ENCODE measurements around the gene BIN2. TPM values are rescaled to one million over a fixed set of nuclear protein-coding genes. Genes with fewer than 3 reads are reported as not detected.

BIN2 gene
- total and polyA plus RNA-seq, 8 donors, result 3.8 to 46.0 (median 6.2) TPM

- intact Hi-C loops (cut with DNase I), result no loop called here
- H3K36me3 ChIP-seq, result peaks cover 0 to 32% of the 10 kb centered on the region in 2 donors
- H3K4me3 ChIP-seq, result peak overlapping the region; percentile 73 to 79
- peak; percentile 28 for ATAC-seq
- H3K27ac ChIP-seq, result peak overlapping the region; percentile 99 to 100
- DNase-seq, result peak in 1 of 4 donors; percentile 25
- H3K9me3 ChIP-seq, result no peaks in the 10 kb centered on the region
- peaks cover 8 to 42% of the 10 kb centered on the region in 2 donors for H3K4me1 ChIP-seq
- H3K27me3 ChIP-seq, result no peaks in the 10 kb centered on the region
- no peak for TF ChIP-seq CTCF (IDR thresholded peaks at IDR 0.05)
Observed at GRCh38 chr12:51238037-51238509, 85.9 kb downstream of the BIN2 start.

- DNase-seq (no peak), ATAC-seq (no peak)
- Histone ChIP-seq H3K4me1 (peaks cover 0 to 7% of the 10 kb centered on the region in 2 donors), H3K9me3 (no peaks in the 10 kb centered on the region), H3K4me3 (no peak overlapping the region), H3K27me3 (no peaks in the 10 kb centered on the region), H3K27ac (no peak overlapping the region), H3K36me3 (no peaks in the 10 kb centered on the region)
- intact Hi-C loops (cut with DNase I), result no loop called here
- no peak for TF ChIP-seq CTCF (IDR thresholded peaks at IDR 0.05)
Observed at GRCh38 chr12:51234530-51234929, 89.4 kb downstream of the BIN2 start.

- intact Hi-C loops (cut with DNase I), result no loop called here
- ATAC-seq (no peak), DNase-seq (no peak)
- H3K27ac ChIP-seq, result no peak overlapping the region
- no peak for TF ChIP-seq CTCF (IDR thresholded peaks at IDR 0.05)
- H3K4me3 ChIP-seq, result no peak overlapping the region
- no peaks in the 10 kb centered on the region for H3K36me3 ChIP-seq
- no peaks in the 10 kb centered on the region for H3K9me3 ChIP-seq
- H3K27me3 ChIP-seq, result no peaks in the 10 kb centered on the region
- H3K4me1 ChIP-seq, result no peaks in the 10 kb centered on the region
Observed at GRCh38 chr12:51232642-51233041, 91.3 kb downstream of the BIN2 start.

Other genes starting within 250 kb of the BIN2 start
- 10 to 100 TPM; 25.2 to 35.7 TPM for gene CSRNP2, start 240.6 kb downstream of the BIN2 start, total RNA-seq
- 10 to 100 TPM; 30.0 to 40.9 (median 34.6) TPM for gene CSRNP2, start 240.6 kb downstream of the BIN2 start, polyA plus RNA-seq (ENCODE audit: insufficient read length in 6 of 6)
- 10 to 100 TPM; 24.1 TPM for gene TFCP2, start 151.0 kb downstream of the BIN2 start, total RNA-seq
- gene TFCP2, start 151.0 kb downstream of the BIN2 start, polyA plus RNA-seq (ENCODE audit: insufficient read length in 6 of 6), result 10 to 100 TPM; 46.5 to 57.6 (median 53.9) TPM
- 10 to 100 TPM; 11.6 to 12.6 TPM for gene POU6F1, start 106.1 kb downstream of the BIN2 start, total RNA-seq
- 10 to 100 TPM in 5 of 6 donors, 1 to 10 TPM in 1; 9.9 to 15.6 (median 11.9) TPM for gene POU6F1, start 106.1 kb downstream of the BIN2 start, polyA plus RNA-seq (ENCODE audit: insufficient read length in 6 of 6)
- gene DAZAP2, start 85.3 kb downstream of the BIN2 start, total RNA-seq, result 100 to 1,000 TPM; 199 to 221 TPM
- gene DAZAP2, start 85.3 kb downstream of the BIN2 start, polyA plus RNA-seq (ENCODE audit: insufficient read length in 6 of 6), result 100 to 1,000 TPM; 184 to 224 (median 212) TPM
- gene SMAGP, start 53.8 kb downstream of the BIN2 start, total RNA-seq, result 10 to 100 TPM; 24.1 to 35.6 TPM
- gene SMAGP, start 53.8 kb downstream of the BIN2 start, polyA plus RNA-seq (ENCODE audit: insufficient read length in 6 of 6), result 10 to 100 TPM; 18.8 to 25.5 (median 23.6) TPM
- gene CELA1, start 22.5 kb upstream of the BIN2 start, total RNA-seq, result not detected
- not detected for gene CELA1, start 22.5 kb upstream of the BIN2 start, polyA plus RNA-seq (ENCODE audit: insufficient read length in 6 of 6)
- 10 to 100 TPM in 1 of 2 donors, 1 to 10 TPM in 1; 7.6 to 21.8 TPM for gene GALNT6, start 67.2 kb upstream of the BIN2 start, total RNA-seq
- gene GALNT6, start 67.2 kb upstream of the BIN2 start, polyA plus RNA-seq (ENCODE audit: insufficient read length in 6 of 6), result 1 to 10 TPM; 1.8 to 3.5 (median 2.4) TPM
- gene SLC4A8, start 100.7 kb upstream of the BIN2 start, total RNA-seq, result 1 to 10 TPM; 1.7 to 3.9 TPM
- gene SLC4A8, start 100.7 kb upstream of the BIN2 start, polyA plus RNA-seq (ENCODE audit: insufficient read length in 6 of 6), result 1 to 10 TPM; 1.3 to 2.0 (median 1.7) TPM

All from left lung (tissue), 10 donors.